Endometrial microvascular endothelial cells (primary cell): ENCODE data around the gene C13orf42. TPM values are rescaled to one million over a fixed set of nuclear protein-coding genes. Genes with fewer than 3 reads are reported as not detected.
"Not testable (repeated sequence)": the region's sequence is repeated elsewhere in the genome, so short reads cannot be mapped to it uniquely, and the experiment has no call there.

Experiments used
- in situ Hi-C: cut with HindIII; loops from 2 replicates; pipeline ENCODE4 v1.10.0; 2017; ENCODE audit warnings: low sequenced_read_pairs, low pct_unique_long_range_greater_than_20kb; ENCODE audit errors: inconsistent ontology term
- total RNA-seq: library from RNA; depleted of rRNA; stranded (reverse); fragments of >200 nt; gene quantifications from one replicate; pipeline ENCODE4 v1.2.3, GENCODE V29; 2015; ENCODE audit errors: inconsistent ontology term

C13orf42 gene
- total RNA-seq, 1 donor from 2014 or later, result not detected

DNA sequence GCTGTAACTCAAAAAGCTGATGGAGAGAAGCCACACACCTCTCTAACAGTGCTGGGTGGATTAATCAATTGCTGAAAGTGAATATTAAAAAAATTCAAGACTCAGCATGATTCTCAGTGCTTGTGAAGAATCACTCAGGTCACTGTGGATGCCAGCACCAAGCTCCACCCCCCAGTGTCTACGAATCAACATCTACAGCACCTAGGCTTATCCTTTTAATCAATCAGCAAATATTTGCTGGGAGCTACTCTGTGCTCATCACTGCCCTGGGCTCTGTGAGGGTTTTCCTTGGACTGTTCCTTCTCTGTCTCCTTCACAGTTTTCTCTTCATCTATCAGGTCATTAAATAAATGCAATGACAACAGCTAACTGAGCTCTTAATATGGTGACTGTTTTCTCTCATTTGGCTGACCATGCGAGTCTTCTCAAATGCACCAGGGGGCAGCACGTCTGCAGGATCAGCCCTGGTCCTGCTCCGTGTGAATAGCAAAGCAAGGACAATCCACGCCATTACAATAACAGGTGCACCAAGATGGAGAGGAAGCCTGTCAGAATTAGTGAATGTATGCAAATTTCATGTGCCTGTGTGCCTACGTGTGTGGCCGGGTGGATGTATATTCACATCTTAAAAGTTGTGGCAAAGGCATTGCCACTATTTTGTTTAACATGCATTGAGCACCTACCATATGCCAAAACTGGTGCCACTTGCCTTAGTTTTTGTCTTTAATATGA is 14.6 kb upstream of the C13orf42 start:
- in situ Hi-C loops, result no loop called here

DNA sequence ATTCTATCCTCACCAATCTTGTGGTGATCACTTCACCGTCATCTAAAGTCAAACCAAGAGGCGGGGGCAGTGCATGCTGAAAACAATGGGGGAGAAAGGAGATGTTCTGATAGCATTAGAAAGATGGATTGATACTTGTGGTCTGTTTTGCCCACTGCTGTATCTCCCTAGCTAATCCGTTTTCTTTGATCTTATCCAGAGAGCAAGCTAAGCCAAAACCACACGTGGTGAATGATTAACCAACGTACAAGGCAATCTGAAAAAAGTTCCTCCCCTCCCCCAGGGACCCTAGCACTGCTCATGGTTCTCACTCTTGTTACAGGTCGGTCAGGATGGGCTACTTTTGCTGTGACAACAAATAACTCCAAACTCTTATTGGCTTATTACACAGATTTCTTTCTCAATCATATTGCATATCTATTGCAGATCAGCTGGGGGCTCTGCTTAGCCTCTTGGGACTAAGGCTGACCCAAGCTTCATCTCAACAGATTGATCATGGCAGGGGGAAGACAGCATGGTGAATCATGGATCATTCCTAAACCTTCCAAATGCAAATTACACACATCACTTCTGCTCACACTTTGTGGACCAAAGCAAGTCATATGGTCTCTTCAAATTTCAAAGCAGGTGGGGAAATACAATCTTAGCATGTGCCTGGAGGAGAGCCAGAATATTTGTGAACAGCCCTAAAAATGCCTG is 11.9 kb upstream of the C13orf42 start:
- in situ Hi-C loops, result no loop called here

DNA sequence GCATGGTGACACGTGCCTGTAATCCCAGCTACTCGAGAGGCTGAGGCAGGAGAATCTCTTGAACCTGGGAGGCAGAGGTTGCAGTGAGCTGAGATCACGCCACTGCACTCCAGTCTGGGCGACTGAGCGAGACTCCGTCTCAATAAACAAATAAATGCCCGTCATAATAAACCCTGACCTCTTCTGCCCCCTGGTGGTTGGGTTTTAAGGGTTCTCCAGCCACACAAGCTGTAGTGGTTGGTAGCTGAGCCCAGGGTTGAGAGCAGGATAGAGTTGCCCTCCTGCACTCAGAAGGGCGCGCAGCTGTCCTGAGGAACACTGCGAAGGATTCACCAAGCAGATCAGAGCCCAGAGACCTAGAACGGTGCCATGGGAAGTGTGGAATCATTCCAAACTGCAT is 9.8 kb upstream of the C13orf42 start:
- in situ Hi-C loops, result not testable (repeated sequence)

DNA sequence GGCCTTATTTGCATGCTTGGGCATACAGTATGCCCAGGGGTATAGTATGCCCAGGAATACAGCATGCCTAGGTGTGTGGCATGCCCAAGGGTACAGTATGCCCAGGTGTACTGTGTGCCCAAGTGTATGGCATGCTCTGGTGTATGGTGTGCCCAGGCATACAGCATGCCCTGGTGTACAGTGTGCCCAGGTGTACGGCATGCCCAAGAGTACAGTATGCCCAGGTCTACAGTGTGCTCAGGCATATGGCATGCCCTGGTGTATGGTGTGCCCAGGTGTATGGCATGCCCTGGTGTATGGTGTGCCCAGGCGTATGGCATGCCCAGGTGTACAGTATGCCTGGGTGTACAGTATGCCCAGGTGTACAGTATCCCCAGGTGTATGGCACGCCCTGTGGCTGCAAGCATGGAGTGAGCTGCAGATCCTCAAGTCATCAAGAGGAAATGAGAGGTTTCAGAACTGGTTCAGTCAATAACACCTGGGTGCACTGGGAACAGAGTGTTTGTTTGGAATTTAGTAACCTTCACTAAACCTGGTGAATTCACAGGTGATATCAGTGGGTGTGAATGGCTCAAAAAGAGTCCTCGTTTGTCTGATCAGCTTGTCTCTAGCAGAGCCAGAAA is 7.8 kb upstream of the C13orf42 start:
- in situ Hi-C loops, result no loop called here

DNA sequence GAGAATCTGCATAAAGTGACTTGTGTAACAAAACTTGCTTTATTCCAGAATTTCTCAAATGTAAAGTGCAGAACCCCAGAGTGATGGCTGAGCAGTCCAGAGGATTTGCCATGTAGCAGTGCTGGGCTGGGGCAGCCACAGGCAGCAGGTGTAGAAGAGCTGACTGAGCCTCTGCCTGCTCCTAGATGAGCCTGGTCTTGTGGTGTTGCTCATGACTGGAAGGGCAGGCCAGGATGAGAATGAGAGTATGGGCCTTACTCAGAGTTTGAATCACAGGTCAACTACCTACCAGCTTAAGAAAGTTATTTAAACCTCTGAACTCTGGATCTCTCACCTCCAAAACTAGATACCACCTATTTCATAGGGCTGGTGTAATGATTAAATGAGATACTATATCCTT is 2.9 kb upstream of the C13orf42 start:
- in situ Hi-C loops, result no loop called here

DNA sequence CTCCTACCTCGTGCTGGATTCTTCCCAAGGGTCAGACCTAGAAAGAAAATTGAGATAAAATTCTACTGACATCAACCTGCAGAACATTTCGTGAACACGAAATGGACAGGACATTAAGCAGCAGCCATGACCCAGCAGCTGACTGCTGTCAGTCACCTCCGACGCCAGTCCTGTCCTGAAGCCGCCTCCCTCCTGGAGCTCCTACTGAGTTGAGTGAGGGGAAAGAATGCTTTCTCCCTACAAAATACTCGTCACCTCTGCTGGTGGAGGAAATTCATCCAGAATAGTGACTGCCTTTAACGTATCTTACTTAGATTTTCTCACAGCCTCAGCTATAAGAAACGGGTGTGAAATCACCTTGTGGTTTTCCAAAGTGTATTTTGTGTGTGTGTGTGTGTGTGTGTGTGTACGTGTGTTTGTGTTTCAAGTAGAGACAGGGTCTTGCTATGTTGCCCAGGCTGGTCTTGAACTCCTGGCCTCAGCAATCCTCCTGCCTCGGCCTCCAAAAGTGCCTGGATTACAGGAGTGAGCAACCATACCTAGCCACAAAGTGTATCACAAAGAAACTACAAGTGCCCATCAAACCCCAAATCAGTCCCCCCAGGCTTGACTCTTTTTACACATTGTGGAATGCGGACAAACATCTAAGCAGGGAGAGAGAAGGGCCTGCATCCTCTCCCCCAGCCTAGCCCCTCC is 2.3 kb upstream of the C13orf42 start:
- in situ Hi-C loops, result no loop called here

DNA sequence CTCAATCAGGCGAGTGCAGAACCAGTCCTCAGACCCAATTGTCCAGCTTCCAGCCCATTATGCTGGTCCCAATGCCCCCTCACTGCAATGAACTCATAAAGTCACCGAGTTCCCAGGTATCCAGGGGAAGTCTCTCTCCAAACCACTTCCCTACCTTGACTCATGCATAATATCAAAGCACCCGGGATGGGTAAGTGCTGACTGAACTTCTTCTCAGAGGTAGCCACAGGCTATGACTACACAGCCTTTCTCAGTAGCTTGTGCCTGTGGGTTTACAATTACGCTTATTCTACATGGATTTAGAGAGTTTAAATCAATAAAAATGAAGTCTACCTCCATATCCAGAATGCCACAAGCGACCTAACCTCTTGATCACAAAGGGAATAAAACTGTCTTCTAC is 1.7 kb upstream of the C13orf42 start:
- in situ Hi-C loops, result no loop called here

DNA sequence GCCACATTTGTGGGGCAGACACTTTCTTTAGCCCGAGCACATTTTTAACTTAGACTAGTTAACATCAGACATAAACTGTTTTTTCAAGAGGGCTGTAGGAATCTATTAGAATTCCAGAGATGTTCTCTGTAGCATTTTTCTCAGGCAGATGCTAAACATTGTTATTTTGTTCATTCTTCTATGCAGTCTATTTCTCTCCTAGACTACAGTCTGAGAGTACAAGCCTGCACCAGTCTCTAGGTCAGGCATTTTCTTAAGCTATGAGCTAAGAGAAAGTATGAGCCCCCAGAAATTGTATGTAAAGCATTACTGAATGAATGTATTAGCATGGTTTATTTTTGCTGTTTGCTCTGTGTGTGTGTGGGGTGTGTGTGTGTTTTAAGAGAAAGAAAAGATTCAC is 923 bp upstream of the C13orf42 start:
- in situ Hi-C loops, result no loop called here

DNA sequence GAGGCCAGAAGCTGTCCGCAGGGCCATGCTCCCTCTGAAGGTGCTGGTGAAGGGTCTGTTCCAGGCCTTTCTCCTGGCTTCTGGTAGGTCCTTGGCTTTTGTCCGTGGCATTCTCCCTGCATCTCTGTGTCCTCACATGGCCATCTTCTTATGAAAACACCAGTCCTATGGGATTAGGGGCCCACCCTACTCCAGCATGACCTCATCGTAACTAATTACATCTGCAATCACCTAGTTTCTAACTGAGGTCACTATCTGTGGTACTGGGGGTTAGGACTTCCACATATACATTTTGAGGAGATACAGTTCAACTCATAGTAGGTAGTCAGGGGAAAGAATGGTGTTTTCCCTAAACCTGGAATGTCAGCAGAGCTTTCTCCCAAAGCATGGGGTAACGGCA is 3.1 kb downstream of the C13orf42 start:
- in situ Hi-C loops, result no loop called here

DNA sequence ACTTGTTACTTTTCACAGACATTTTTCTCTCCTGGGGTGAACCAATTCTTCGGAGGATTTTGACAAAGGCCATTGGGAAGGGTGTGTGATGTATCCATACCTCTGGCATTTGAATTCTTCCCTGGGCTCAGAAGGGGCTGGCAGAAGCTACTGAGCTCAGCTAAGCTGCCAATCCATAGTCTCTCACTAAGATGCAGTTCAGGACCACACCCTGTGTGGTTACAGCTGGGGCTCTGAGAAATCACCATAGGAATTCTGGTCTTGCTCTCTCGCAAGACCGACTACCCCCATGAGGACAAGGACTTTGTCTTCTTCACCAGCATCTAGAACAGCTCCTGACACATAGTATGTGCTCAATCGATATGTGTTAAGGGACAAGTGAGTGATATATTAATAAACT is 6.0 kb downstream of the C13orf42 start:
- in situ Hi-C loops, result no loop called here

DNA sequence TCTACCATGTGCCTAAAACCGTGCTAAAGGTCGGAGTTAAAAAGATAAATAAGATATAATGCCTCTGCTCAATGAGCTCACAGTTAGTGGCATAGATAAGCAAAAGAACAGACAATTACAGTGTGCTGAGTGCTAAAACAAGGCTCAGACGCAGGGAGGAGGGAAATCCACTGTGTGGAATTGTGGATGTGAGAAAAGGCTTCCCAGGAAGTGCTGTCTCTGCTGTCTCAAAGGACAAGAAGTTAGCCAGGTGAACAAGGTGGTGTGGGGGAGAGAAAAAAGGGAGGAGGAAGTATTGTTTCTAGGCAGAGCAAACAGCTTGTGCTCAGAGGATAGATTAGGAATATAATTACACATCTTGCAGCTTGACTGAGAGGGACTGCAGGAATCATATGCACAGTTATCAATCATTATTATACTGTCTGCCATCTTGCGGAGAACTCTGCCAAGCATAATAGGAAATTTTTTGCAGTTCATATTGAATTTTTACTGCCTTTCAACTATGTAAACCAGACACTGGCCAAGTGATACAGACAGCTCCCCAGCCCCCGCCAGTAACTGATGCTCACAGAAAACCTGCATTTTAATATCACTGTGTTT is 9.3 kb downstream of the C13orf42 start:
- in situ Hi-C loops, result no loop called here

DNA sequence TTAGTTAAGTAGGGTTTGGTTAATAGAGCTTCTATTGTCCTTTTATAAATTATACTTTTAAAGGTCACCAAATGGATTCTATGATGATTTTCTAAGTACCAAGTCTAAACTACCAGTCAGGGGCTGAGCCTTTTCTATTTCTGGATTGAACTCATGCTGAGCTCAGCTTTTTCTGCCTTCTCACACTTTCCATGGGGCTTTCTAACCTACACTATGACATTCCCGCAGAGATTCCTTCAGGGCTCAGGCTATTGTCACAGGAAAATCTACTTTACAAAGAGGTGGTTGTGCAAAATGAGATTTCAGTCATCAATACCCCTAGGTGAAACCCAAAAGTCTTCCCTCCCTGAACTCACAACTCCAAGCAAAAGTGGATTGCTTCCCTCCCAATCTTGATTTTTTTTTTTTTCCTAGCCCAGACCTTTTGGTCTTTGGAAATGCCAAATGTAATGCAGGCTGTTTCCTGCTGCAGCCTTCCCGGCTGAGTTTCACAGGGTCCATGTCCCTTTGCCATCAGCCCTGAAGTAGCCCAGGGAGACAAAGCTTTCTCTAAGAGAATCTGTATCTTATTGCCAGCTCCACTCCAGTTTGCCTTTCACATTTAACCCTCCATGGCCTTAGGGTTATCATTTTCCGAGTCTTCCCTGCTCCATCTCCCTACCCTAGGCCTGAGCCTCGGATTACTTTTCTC is 13.6 kb downstream of the C13orf42 start:
- in situ Hi-C loops, result no loop called here

DNA sequence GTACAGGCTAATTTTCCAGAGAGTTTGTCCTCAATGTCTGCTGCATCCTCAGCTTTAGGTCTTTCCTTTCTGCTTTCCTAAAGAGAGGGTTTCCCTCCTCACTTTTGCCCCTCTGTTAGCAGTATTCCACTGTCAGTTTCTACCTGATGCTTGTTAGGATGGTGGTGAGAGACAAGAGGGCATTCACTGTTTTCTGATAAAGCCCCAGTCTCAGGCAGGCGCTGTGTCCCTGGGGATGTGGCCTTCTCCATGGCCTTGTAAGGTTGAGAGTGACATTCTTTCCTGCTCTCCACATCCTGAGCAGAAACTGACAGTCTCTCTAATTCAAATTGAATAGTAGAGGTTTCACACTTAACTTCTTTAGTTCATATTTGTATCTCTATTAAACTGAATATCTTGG is 14.9 kb downstream of the C13orf42 start:
- in situ Hi-C loops, result no loop called here

DNA sequence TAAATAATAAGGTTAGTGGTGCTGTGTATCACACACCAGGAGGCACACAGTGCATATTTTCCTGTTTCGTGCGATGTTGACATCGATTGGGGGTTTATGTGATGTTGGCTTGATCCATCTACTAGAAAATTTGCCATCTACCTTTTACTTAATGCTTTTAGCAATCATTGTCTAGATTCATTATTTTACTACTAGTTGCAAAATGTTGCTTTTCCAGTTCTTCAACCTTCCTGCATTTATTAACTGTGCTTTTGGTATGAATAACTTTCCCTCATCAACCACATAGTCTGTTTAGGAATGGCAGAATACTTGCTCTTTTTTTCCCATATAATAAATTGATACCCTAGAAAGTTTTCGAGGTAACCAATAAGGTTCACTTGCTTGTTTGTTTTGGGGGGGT is 17.5 kb downstream of the C13orf42 start:
- in situ Hi-C loops, result no loop called here

DNA sequence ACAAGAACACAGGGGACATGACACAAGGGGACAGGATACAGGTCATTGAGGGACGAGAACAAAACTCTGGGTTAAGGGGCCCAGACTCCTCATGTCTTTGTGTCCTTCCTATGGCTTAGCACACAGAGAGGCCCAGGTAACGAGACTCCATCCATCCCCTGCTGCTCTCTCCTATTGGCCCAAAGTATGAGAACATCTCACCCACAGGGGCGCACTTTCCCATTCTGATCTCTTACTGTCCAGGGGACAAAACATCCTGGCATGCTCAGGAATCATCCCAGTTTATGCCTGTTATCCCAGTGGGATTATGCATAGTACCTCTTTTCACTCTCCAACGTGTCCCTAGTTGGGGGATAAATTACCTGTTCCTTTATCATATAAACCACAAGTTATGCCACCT is 19.2 kb downstream of the C13orf42 start:
- in situ Hi-C loops, result no loop called here

DNA sequence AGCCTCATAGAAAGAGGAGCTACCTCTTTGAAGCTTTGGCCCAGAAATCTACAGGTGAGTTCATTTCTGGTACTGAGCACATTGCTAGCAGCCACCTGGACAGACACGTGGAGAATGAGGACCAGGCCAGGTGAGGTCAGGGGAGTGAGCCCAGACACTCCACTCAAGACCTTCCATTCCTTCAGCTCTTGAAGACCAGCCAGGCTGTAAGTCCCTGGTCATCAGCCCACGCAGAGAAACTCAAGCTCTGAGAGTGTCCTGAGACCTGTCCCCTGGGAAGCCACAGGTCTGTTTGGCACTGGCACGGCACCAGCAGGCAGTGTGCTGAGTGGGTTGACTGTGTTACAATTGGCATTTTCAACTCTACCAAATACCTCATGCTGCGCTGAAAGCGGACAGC is 27.4 kb downstream of the C13orf42 start:
- in situ Hi-C loops, result no loop called here

DNA sequence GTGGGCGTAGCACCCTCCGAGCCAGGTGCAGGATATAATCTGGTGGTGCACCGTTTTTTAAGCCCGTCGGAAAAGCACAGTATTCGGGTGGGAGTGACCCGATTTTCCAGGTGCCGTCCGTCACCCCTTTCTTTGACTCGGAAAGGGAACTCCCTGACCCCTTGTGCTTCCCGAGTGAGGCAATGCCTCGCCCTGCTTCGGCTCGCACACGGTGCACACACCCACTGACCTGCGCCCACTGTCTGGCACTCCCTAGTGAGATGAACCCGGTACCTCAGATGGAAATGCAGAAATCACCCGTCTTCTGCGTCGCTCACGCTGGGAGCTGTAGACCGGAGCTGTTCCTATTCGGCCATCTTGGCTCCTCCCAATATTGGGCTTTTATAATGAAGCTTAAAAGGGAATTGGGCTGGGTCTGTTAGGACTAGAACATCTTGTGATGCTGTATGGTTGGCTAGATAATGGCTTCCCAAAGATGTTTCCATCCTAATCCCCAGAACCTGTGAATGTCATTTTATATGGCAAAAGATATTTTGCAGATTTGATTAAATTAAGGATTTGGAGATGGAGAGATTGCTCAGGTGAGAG is 30.5 kb downstream of the C13orf42 start:
- in situ Hi-C loops, result not testable (repeated sequence)

DNA sequence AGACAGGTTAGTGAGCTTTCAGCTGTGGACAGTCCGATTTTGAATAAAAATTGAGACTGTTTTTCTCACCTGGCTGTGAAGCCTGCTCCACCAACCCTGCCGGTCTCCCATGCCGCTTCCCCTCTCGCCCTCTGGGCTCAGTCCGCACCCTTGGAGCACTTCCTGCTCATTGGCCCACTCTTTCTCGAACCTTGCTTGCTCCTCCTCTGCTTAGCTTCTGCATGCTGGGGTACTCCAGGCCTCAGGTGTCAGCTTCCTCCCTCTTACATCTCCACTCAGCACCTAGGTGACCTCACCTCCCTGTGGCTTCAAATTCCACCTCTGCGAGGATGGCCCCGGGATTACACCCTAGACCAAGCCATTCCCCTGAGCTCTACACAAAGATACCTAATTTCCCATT is 39.6 kb downstream of the C13orf42 start:
- in situ Hi-C loops, result no loop called here
